ENCODE measurements around the gene FAM228B.

The FAM228B gene

GRCh38 chr2:24214880-24215279 lies 91.6 kb downstream of the FAM228B start:
- no peak overlapping the region for H3K27ac ChIP-seq
- TF ChIP-seq ZFX (IDR thresholded peaks at IDR 0.05; ENCODE audit: borderline replicate concordance), result no peak
- no peak for TF ChIP-seq CTCF (IDR thresholded peaks at IDR 0.05)
